Measurements from ENCODE around the gene BTBD9. TPM values are rescaled to one million over a fixed set of nuclear protein-coding genes. Genes with fewer than 3 reads are reported as not detected.

BTBD9 gene
- polyA plus RNA-seq, 1 donor, result 7.7 TPM

DNA sequence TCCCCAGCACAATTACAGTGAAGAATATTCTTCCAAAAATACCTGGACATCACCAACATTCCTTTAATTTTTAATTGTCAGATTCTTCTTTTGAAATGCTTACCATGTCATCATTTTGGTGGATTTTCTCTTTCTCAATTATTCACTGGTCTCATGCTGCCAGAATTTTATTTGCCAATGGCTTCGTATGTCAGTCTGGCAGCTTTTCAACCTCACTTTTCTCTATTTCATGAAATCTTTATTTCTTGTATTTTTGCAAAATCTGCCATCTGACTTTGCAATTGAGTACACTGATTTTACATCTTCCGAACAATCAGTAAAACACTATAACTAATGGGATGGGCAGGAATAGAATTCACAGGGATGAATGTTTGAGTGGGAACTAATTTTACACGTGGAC, 84.1 kb downstream of the BTBD9 start:
- DNase-seq (ENCODE audit: low read depth), result no peak

DNA sequence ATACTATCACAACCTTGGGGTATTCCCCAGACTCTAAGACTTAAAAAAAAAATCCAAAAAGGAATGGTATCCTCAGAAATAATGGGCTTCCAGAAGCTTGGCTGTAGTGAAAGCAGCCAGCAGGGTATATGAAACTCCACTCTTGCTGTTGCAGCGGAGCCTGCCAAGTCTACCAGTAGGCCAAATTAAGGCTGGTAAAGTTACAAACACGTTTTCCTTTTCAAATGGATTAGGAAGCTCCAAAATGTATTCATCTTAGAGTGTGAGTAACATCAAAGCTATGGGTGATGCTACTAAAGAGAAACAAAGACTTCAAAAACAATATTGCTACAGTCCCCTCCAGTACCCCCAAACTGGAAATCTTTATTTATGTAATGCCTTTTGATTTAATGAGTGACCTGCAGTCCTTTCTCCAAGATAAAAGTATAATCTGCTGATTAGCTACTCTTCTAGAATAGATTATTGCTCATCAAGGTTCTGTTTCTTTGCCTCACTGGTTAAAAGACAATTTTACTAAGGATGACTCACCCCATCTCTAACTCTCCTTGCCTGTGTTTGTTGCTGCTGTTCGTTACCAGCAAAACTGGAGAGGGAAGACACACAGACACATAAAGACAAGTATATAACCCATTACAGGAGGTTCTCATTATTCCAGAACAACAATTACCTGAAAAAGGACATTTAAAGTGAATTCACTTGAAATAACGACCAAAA, 84.9 kb downstream of the BTBD9 start:
- DNase-seq (ENCODE audit: low read depth), result no peak

DNA sequence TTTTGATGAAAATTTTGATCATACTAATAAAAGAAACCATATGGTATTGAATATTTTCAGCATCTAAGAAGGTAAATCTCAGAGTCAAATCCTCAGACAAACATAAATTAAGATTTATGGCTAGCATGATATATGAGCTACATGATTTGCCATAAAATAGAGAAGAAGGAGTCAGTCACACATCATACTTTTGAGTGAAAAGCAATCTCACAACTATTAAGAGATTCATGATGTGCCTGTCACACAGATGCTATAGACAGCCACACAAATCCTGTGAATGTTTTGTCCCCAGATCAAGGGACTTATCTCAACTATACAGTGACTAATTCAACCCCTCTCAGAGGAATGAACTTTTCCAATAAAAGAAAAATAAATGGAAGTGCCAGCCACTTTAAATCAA, 85.7 kb downstream of the BTBD9 start:
- DNase-seq (ENCODE audit: low read depth), result no peak

DNA sequence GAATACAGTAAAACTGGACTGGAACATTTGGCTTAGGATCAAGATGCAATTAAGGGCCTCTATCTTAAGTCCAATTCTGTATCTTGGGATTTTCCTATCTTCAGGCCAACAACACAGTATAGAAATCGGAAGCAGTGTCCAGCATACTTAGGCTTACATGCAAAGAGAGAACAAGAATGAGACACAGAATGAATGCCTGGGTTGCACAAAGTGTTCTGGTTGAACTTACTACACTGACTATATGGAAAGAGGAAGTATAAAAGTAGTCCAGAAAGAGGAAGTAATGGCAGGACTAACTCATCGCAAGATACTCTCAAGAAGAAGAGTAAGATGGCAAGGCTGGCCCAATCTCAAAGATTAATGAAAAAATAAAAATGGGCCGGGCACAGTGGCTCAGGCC, 87.6 kb downstream of the BTBD9 start:
- no peak for DNase-seq (ENCODE audit: low read depth)

DNA sequence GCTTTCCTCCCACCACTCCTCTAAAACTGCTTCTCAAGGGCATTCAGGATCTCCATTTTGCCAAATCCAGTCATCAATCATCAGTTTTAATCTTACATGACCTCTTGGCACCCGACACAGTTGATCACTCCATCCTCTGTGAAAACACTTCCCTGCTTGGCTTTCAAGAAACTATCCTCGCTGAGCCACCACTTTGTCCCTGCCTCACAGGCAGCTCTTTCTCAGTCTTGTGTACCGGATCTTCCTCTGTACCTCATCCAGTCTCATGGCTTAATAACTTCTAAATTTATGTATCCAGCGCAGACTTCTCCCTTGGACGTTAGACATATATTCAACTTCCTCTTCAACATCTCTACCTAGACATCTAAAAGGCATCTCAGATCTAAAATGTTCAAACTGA, 89.9 kb downstream of the BTBD9 start:
- DNase-seq (ENCODE audit: low read depth), result no peak

DNA sequence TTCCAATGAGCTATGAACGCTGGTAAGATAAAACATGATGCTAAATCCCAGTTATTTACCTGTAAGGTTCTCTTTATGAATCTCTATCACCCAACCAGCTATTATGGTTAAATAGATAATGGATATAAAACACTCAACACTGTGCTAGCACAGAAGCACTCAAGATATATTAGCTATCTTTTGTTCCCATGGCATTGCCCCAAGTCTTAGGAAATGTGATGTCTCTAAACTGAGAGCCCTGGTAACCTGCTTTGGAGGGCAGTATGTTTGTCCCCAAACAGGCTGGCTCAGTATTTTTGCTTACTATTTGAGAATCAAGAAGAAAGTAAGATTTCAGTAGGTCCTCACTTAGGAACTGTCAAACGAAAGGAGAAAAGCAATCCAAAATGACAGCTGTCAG, 90.5 kb downstream of the BTBD9 start:
- no peak for DNase-seq (ENCODE audit: low read depth)

DNA sequence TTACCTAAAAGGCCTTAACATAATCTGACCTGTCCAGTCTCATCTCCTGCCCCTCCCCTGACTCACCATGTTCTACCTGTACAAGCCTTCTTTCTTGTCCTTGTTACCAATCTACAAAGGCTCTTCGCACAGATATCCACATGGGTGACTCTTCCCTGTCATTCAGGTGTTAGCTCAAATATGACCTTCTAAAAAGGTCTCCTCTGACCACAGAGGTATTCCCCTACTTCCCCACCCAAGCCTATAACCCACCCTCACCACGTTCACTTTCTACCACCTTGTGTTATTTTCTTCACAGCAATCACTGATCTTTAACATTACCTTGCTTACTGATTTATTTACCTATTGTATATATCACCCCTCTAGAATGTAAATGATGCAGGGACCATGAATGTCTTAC, 96.7 kb downstream of the BTBD9 start:
- no peak for DNase-seq (ENCODE audit: low read depth)

DNA sequence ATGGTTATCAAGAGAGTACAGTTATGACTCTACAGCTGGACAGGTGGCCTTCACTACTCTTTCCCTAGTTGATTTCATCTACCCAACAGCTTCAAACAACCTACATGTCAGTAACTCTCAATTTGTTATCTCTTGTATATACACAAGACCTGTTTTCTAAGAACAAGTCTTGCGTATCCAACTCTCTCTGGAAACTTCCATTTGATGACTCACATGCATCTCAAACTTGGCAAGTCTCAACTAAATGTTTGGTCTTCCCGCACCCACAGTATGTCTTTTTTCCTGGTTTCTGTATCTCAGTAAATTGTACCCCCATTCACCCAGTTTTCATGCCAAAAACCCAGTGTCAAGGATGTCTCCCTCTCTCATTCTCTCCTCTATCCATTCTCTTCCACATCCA, 97.7 kb downstream of the BTBD9 start:
- no peak for DNase-seq (ENCODE audit: low read depth)

DNA sequence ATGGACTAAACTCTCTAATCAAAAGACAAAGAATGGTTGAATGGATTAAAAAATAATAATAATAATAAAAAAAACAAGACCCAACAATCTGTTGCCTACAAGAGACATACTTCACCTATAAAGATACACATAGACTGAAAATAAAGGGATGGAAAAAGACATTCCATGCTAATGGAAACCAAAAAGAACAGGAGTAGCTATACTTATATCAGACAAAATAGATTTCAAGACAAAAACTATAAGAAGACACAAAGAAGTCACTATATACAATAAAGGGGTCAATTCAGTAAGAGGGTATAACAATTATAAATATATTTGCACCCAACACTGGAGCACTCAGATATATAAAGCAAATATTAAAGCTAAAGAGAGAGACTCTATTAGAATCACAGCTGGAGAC, 106.7 kb downstream of the BTBD9 start:
- DNase-seq (ENCODE audit: low read depth), result no peak

DNA sequence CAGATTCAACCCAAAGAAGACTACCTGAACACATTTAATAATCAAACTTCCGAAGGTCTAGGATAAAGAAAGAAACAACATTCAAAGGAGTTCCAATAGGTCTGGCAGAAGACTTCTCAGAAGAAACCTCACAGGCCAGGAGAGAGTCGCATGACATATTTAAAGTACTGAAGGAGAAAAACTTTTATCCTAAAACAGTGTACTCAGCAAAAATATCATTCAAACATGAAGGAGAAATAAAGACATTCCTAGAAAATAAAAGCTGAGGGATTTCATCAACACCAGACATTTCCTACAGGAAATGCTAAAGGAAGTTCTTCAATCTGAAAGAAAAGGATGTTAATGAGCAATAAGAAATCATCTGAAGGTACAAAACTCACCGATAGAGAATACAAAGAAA, 108.6 kb downstream of the BTBD9 start:
- no peak for DNase-seq (ENCODE audit: low read depth)

DNA sequence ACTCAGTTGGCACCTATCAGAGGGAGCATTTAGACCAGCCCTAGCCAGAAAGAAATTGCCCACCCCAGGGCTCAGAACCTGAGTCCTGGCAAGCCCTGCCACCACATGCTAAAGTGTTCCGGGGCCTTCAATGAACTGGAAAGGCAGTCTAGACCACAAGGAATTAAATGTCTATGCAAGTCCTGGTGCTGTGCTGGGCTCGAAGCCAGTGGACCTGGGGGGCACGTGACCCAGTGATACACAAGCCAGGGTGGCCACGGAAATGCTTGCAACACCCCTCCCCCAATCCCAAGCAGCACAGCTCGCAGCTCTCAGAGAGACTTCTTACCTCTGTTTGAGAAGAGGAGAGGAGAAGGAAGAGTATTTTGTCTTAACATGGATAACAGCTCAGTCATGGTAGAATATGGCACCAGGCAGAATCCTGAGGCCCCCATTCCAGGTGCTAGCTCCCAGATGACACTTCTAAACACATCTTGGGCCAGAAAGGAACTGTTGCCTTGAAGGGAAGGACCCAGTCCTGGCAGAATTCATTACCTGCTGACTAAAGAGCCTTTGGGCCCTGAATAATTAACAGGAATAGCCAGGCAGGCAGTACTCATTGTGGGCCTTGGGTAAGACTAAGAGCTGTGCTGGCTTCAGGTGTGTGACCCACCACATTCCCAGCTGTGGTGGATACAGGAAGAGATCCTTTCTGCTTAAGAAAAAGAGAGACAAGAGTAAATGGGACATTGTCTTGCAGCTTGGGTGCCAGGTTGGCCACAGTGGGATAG, 111.3 kb downstream of the BTBD9 start:
- DNase-seq (ENCODE audit: low read depth), result no peak

DNA sequence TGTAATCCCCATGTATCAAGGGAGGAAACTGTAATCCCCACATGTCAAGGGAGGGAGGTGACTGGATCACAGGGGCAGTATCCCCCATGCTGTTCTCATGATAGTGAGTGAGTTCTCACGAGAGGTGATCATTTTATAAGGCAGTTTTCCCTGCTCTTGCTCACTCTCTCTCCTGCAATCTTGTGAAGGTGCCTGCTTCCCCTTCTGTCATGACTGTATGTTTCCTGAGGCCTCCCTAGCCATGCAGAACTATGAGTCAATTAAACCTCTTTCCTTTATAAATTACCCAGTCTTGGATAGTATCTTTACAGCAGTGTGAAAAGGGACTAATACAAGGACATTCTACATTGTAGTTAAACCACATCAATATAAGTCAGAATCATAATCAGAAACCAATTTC, 112.4 kb downstream of the BTBD9 start:
- no peak for DNase-seq (ENCODE audit: low read depth)

DNA sequence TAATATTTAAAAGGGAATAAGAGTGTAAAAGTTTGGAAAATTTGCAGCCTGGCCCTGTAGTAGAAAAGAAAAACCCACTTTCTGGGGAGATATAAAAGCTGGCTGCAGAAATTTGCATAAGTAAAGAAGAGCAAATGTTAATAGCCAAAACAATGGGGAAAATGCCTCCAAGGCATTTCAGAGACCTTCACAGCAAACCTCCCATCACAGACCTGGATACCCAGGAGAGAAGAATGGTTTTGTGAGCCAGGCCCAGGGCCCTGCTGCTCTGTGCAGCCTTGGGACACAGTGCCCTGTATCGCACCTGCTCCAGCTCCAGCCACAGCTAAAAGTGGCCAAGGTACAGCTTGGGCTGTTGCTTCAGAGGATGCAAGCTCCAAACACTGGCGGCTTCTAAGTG, 113.8 kb downstream of the BTBD9 start:
- DNase-seq (ENCODE audit: low read depth), result no peak

DNA sequence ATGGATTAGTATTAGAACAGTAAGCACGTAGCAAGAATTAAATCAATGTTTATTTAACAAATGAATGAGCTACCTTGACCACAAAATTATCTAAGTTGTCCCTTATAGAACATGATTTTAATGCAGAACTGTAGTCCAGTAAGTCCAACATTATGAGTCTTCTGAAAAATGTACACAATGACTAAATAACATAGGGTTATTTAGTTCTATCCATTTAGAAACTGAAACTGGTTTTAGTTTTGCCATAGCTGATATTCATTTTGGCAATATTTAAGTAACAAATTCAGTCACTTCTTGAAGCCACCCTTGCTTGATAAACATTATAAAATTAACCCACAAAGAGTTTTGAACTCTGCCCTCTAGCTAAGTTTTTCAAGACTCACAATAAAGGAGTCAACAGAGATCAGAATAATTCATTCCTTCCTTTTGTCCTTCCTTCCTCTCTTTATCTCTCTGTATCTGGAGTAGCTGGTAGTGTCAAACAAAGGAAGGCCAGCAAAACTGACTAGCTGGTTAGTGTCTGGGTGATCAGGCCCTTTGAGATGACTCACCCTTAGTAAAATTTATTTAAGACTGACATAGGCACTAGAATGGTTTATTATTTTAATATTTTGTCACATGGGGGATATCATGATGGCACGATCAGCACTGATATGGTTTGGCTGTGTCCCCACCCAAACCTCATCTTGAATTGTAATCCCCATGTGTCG, 115.1 kb downstream of the BTBD9 start:
- DNase-seq (ENCODE audit: low read depth), result no peak

DNA sequence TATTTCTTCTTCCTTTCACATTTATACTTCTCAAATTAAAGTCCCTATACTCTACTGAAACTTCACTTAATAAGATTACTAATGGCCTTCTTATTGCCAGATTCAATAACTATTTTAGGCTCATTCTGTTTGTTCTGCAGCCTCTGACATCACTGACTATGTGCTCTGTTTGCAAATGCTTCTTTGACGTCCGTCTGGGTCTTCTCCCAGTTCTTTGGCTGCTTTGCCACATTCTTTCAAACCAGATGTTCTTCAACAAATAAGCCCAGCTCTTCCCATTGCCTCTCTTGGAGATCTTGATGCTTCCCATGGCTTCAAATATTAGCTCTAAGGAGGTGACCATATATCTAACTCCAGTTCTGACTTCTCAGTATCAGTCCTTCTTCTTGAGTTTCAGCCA, 117.4 kb downstream of the BTBD9 start:
- peak; percentile 34 for DNase-seq (ENCODE audit: low read depth)

DNA sequence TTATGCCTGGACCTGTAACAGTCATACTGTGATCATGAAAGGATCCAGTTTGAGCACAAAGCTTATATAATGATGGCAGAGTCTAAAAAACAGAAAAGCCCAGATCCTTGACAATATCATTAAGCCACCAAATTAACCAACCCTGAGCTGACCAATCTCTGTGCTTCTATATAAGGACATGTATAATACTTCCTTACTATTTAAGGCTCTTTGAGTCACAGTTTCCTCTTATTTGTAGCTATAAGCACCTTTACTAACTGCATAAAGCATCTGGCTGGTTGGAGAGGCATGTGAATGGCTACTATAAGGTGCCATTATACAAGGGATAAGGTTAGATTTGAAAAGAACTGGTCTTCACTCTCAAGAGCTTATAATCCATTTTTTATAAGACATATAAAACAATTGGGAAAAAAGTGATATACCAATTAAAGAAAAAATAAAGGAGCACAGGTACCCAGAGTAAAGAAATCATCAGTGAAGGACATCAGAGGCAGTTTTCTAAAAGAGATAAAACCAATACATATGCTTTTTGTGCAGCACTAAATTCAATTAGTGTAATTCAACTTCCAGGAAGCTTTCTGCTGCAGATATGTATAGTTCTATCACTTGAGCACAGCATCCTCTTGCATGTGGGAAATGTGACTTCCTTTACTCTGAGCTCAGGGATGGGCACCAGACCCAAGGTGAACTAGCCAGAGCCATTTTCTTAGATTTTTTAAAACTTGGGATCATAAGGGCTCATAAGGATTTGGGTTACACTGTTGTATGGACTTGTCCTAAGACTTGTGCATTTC, 121.0 kb downstream of the BTBD9 start:
- no peak for DNase-seq (ENCODE audit: low read depth)

DNA sequence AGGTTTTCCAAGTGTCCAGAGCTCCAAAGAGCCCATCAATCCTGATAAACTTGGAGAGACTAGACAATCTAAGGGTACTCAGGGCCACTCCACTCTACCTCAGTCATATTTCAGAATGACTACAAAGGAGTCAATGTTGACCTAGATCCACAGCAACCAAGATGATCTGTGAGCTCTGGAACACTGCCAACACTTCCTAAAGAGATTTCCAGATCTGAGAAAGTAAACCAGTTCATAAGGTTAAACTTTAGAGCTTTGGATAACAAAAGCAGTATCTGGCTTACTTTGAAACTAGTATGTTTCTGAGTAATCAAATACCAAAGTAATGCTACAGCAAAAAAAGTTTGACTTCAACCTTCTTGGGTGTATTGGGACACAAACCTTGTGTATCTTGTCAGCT, 122.7 kb downstream of the BTBD9 start:
- DNase-seq (ENCODE audit: low read depth), result no peak

DNA sequence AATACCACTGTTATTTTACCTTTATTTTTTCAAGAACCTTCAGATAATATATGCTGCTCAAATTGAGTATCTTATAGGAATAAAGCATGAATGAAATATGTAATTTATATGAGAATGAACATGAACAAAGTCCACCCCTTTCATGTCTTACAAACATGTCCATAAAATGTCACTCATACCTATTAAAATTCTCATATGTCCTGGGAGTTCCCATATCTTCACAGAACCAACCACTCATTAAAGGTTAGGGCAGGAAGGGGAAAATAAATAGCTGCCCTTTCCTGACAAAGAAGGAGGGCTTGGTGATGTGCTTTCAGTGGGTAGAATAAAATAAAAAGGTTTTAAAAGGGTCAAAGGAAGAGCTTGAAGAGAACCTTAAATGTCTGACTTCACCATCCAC, 125.3 kb downstream of the BTBD9 start:
- DNase-seq (ENCODE audit: low read depth), result no peak

DNA sequence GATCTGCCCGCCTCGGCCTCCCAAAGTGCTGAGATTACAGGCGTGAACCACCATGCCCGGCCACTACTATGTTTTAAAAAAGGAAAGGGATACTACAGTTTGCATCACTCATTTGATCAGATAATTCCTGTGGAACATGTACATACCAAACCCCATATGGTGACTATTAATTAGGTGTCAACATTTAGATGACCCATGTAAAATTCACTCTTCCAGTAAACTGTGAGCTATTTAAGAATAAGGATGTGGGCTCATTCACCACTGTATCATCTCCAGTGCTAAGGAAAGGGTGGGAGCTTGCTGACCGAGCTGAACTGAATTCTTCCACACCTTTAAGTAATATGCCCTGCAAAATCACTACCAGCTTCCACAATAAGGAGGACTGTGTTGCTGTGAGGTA, 127.5 kb downstream of the BTBD9 start:
- DNase-seq (ENCODE audit: low read depth), result no peak

DNA sequence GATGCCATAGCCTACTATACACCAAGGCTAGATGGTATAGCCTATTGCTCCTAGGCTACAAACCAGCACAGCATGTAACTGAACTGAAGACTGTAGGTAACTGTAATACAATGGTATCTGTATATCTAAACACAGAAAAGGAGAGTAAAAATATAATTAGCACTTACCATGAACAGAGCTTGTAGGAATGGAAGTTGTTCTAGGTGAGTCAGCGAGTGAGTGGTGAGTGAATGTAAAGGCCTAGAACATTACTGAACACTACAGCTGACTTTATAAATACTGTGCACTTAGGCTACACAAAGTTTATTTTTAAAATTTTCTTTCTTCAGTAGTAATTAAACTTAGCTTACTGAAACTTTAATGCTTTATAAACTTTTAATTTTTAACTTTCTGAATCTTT, 129.5 kb downstream of the BTBD9 start:
- no peak for DNase-seq (ENCODE audit: low read depth)

DNA sequence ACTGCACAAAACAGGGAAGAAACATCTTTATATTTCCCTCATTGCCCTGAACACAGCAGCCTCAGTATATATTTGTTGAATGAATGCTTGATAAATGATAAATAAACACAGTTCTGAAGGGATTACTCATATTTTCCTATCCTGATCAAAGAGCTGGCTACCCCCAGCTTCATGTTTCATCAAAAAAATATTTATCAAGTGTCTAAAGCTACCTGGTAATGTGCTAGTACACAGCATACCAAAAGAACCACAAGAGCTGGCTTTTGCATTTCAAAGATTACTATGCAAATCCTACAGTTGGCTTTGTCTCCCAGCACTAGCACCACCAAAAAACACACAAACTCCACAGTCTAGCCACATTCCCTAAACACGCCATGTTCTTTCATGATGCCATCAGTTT, 130.0 kb downstream of the BTBD9 start:
- DNase-seq (ENCODE audit: low read depth), result no peak

DNA sequence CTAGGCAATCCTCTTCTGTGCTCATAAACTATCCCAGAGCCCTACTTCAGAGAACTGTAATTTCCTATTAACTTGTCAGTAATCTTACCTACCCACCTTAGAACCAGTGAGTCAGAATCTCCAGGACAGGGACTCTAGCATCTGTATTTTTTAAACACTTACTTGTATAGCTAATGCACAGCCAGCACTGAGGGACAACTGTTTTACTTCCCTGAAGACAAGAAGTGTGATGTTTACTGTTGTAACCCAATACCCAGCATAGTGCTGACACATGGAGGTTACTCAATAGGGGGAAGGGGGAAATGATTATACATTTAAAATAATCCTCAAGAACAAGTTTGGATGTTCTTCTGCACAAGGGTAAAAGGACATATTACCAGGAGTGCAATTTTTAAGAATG, 130.8 kb downstream of the BTBD9 start:
- no peak for DNase-seq (ENCODE audit: low read depth)
